Panc1 (cell line): Measurements from ENCODE around the gene MYO18B. TPM values are rescaled to one million over a fixed set of nuclear protein-coding genes. Genes with fewer than 3 reads are reported as not detected.

Experiments
- ATAC-seq: fragments of 200-7000 bp; cut with Tn5 transposase; 2 replicates; pipeline ENCODE4 v1.9.1; 2020; ENCODE audit warnings: mild to moderate bottlenecking, moderate library complexity
- BruUV-seq: library from RNA; stranded (reverse); fragments of 400-500 nt; replicated peaks from 2 replicates; lab custom pipeline; 2021; lab: Mats Ljungman, UMichigan
- CTCF ChIA-PET: fragments of 300-600 bp; sonication (Branson Sonifier 250); formaldehyde crosslinking; loops from one replicate; lab custom pipeline; 2022; ENCODE audit warnings: antibody characterized with exemption; lab: Charles Lee
- POLR2A ChIA-PET: fragments of 300-600 bp; sonication (Branson Sonifier 250); formaldehyde crosslinking; loops from one replicate; lab custom pipeline; 2022; ENCODE audit warnings: antibody characterized with exemption; lab: Charles Lee
- DNase-seq: peaks from one replicate; pipeline ENCODE4 v3.0.0-alpha.2; 2010; ENCODE audit warnings: low read depth, low spot score
- H3K27ac ChIP-seq: 2 replicates; pipeline ENCODE4 v1.5.1; 2011; ENCODE audit warnings: mild to moderate bottlenecking, low read length, inconsistent platforms
- H3K27me3 ChIP-seq: fragments of 200-500 bp; sonication (Bioruptor generic); 2 replicates; pipeline ENCODE4 v1.6.0; 2014; ENCODE audit warnings: low read length, inconsistent platforms; ENCODE audit not compliant: control insufficient read depth, insufficient read depth
- H3K36me3 ChIP-seq: fragments of 200-500 bp; sonication (Bioruptor generic); 2 replicates; pipeline ENCODE4 v1.5.1; 2014; ENCODE audit warnings: inconsistent platforms, mild to moderate bottlenecking, low read length, moderate library complexity; ENCODE audit not compliant: control insufficient read depth, insufficient read depth
- H3K4me1 ChIP-seq: 2 replicates; pipeline ENCODE4 v1.5.1; 2011; ENCODE audit warnings: inconsistent platforms, mild to moderate bottlenecking, low read length, moderate library complexity; ENCODE audit not compliant: control insufficient read depth, insufficient read depth
- H3K4me3 ChIP-seq, 2 experiments: 2 replicates each; pipeline ENCODE4 v1.5.1; 2011 to 2012; ENCODE audit warnings: low read depth in 2 of 2, low read length in 2 of 2, mild to moderate bottlenecking in 2 of 2, inconsistent platforms in 1 of 2, moderate library complexity in 1 of 2
- H3K9me3 ChIP-seq: fragments of 200-500 bp; sonication (Bioruptor generic); 2 replicates; pipeline ENCODE4 v1.5.1; 2014; ENCODE audit warnings: low read depth, mild to moderate bottlenecking, inconsistent platforms, low read length, moderate library complexity; ENCODE audit not compliant: control insufficient read depth, insufficient read depth
- POLR2AphosphoS5 ChIP-seq: IDR thresholded peaks from 2 replicates; pipeline ENCODE4 v1.6.1; 2012; ENCODE audit warnings: mild to moderate bottlenecking, low read depth, low read length, moderate library complexity
- SIN3A ChIP-seq: IDR thresholded peaks from 2 replicates; pipeline ENCODE4 v1.6.1; 2012; ENCODE audit warnings: low read depth, mild to moderate bottlenecking, low read length, moderate library complexity, borderline replicate concordance; ENCODE audit not compliant: insufficient read depth
- TCF7L2 ChIP-seq: IDR thresholded peaks from 2 replicates; pipeline ENCODE4 v1.6.1; 2011; ENCODE audit warnings: mild to moderate bottlenecking, low read depth, low read length, inconsistent platforms
- in situ Hi-C: cut with HindIII; loops from 2 replicates; pipeline ENCODE4 v1.10.0; 2016; ENCODE audit warnings: low sequenced_read_pairs, low pct_unique_long_range_greater_than_20kb
- intact Hi-C: fragments of 100-400 bp; cut with micrococcal nuclease; formaldehyde crosslinking; loops from one replicate; pipeline ENCODE4 v1.10.0; 2022; ENCODE audit not compliant: unreplicated experiment
- total RNA-seq: library from RNA; stranded (reverse); gene quantifications from one replicate; pipeline ENCODE4 v1.2.1, GENCODE V29; 2021; ENCODE audit not compliant: unreplicated experiment
- TF ChIP-seq, protein P1 (sequence below): fragments of 450-650 bp; IDR thresholded peaks from 2 replicates; pipeline ENCODE4 v1.5.1; 2017; ENCODE audit warnings: mild to moderate bottlenecking
- TF ChIP-seq, protein P2 (sequence below), 2 experiments: IDR thresholded peaks; 2 replicates each; pipeline ENCODE4 v1.6.1; 2011 to 2012; ENCODE audit warnings: low read depth in 2 of 2, control low read depth in 1 of 2, low read length in 1 of 2, mild to moderate bottlenecking in 1 of 2, moderate library complexity in 1 of 2; ENCODE audit not compliant: insufficient read depth in 1 of 2

Gene MYO18B
- total RNA-seq, 1 experiment from 2014 or later, result not detected

DNA sequence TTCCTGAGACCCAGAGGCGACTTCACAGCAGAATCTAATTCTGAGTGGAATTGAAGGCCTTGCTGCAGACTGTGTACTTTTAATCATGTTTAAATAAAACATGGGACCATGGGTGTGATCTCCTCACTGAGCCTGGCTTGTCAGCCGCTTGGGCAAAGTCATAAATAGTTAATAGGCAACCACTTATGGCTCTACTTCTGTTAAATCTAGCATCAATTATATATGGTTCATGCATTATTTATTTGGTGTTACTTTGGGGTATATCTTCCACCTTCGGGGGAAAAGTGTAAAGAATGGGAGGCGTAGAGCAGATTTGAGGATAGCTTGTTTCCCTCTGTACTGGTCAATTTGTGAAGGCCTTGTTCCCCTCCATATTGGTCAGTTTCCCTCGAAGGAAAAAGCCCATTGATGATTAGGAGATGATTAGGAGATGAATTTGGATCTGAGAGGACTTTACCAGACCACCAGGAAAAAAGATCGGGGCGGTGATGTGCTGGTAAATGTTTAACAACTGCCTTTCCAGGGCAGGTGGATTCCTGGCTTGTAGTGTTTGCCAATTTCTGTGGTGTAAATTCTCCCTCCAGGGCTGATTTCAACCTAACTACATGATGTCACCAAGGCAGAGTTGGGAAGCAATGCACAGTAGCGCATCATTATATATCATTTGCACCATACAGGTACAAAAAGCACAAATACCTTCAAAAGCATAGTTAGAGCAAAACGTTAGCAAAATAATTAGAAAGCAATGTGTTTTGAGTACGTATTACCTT is 223.2 kb downstream of the MYO18B start:
- Histone ChIP-seq H3K27ac (no peak overlapping the region), H3K27me3 (peaks cover 5% of the 10 kb centered on the region), H3K36me3 (no peaks in the 10 kb centered on the region), H3K9me3 (no peaks in the 10 kb centered on the region), H3K4me1 (no peaks in the 10 kb centered on the region), H3K4me3 (no peak overlapping the region)
- CTCF ChIA-PET, result no interaction called here
- TF ChIP-seq, protein P1, sequence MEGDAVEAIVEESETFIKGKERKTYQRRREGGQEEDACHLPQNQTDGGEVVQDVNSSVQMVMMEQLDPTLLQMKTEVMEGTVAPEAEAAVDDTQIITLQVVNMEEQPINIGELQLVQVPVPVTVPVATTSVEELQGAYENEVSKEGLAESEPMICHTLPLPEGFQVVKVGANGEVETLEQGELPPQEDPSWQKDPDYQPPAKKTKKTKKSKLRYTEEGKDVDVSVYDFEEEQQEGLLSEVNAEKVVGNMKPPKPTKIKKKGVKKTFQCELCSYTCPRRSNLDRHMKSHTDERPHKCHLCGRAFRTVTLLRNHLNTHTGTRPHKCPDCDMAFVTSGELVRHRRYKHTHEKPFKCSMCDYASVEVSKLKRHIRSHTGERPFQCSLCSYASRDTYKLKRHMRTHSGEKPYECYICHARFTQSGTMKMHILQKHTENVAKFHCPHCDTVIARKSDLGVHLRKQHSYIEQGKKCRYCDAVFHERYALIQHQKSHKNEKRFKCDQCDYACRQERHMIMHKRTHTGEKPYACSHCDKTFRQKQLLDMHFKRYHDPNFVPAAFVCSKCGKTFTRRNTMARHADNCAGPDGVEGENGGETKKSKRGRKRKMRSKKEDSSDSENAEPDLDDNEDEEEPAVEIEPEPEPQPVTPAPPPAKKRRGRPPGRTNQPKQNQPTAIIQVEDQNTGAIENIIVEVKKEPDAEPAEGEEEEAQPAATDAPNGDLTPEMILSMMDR, result no peak
- no peak for TF ChIP-seq POLR2AphosphoS5
- no peak for TF ChIP-seq SIN3A
- TF ChIP-seq, protein P2, sequence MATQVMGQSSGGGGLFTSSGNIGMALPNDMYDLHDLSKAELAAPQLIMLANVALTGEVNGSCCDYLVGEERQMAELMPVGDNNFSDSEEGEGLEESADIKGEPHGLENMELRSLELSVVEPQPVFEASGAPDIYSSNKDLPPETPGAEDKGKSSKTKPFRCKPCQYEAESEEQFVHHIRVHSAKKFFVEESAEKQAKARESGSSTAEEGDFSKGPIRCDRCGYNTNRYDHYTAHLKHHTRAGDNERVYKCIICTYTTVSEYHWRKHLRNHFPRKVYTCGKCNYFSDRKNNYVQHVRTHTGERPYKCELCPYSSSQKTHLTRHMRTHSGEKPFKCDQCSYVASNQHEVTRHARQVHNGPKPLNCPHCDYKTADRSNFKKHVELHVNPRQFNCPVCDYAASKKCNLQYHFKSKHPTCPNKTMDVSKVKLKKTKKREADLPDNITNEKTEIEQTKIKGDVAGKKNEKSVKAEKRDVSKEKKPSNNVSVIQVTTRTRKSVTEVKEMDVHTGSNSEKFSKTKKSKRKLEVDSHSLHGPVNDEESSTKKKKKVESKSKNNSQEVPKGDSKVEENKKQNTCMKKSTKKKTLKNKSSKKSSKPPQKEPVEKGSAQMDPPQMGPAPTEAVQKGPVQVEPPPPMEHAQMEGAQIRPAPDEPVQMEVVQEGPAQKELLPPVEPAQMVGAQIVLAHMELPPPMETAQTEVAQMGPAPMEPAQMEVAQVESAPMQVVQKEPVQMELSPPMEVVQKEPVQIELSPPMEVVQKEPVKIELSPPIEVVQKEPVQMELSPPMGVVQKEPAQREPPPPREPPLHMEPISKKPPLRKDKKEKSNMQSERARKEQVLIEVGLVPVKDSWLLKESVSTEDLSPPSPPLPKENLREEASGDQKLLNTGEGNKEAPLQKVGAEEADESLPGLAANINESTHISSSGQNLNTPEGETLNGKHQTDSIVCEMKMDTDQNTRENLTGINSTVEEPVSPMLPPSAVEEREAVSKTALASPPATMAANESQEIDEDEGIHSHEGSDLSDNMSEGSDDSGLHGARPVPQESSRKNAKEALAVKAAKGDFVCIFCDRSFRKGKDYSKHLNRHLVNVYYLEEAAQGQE (IDR thresholded peaks at IDR 0.05; ENCODE audit: insufficient read depth in 1 of 2, low read depth in 2 of 2, low read length in 1 of 2), result no peak
- POLR2A ChIA-PET, result no interaction called here
- DNase-seq, result no peak
- no peak for ATAC-seq
- intact Hi-C loops (no loop called here), in situ Hi-C loops (no loop called here)
- no TSS peak for BruUV-seq

DNA sequence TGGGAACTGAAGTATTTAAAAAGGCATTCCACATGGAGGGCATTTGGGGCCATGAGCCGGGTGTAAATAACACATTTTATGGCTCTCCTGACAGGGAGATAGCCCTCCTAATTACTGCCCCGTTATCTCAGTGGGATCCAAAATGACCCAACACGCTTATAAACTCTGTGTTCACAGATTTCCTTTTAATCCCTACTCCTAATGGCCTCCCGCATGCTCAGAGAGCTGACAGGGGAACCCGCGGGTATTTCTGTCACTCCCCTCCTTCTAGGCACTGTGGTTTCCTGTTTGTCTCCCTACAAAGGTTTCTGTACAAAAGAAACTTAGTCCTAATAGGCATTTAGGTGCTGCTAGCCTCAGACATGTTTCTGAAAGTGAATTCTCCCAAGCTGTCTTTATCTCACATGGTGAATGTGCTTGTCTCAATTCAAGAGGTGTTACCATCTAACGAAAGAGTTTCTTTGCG is 224.5 kb downstream of the MYO18B start:
- in situ Hi-C loops, result no loop called here
- ChIA-PET CTCF (no interaction called here), POLR2A (no interaction called here)
- Histone ChIP-seq H3K4me3 (no peak overlapping the region), H3K9me3 (no peaks in the 10 kb centered on the region), H3K4me1 (no peaks in the 10 kb centered on the region), H3K27me3 (peaks cover 5% of the 10 kb centered on the region), H3K36me3 (no peaks in the 10 kb centered on the region), H3K27ac (no peak overlapping the region)
- TF ChIP-seq POLR2AphosphoS5 (no peak), SIN3A (no peak), TCF7L2 (no peak)
- TF ChIP-seq, protein P1, result no peak
- TF ChIP-seq, protein P2 (IDR thresholded peaks at IDR 0.05; ENCODE audit: insufficient read depth in 1 of 2, low read depth in 2 of 2, low read length in 1 of 2), result no peak
- intact Hi-C loops, result no loop called here
- ATAC-seq (no peak), DNase-seq (no peak)
- no TSS peak for BruUV-seq
